NCI-H446 treated with DMSO at 0.1 percent for 48 hours (cell line): Measurements from ENCODE around the gene PRR30.

Experiments
- DNase-seq: peaks from one replicate; lab custom pipeline; 2025; lab: John Stamatoyannopoulos, UW

Gene PRR30

DNA sequence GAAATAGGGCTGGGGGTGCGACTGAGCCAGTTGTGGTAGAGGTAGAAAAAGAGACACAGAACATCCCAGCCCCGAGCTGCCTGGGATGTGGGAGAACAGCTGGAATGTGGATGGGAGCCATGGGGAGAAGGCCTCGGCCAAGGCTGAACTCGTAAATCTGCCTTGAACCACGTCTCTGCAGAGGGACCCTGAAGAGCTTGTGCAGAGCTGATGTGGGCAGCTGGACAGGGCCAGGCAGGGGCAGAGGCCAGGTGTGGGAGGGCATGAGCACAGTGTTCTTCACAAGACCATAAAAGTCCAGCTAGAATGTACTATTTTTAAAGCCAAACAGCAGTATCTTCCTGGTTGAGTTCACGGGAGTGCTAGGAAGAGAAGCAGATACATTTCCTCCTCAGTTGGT is 15.3 kb upstream of the PRR30 start:
- DNase-seq, result no peak

DNA sequence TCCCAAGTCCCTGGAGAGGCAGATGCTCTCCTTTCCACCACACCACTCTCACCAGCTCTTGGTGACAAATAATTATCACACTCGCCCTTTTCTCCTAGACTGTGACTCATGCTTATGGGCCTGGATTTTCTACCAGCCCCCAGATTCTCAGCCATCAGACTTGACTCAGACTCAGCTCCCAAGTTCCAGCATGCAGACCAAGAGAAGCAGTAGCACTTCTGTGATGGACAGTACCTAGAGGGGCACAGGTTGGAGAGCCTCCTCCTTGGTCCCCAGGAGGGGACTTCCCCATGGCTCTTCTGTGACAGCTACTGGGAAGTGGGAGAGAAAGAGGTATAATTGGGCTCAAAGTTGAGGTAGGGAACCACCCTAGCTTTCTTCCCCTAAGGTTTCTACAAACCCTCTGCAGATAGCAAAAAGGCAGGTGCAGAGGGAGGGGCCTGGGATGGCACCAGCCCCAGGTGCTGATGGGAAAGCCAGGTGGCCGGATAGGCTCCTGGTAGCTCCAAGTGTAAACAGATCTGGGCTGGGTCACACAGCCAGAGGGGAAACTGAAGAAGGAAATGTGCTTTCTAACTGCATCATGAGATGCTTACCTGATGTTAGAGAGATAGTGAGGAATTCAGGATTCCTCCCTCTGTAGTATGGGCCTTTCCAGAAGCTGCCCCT is 13.7 kb upstream of the PRR30 start:
- no peak for DNase-seq

DNA sequence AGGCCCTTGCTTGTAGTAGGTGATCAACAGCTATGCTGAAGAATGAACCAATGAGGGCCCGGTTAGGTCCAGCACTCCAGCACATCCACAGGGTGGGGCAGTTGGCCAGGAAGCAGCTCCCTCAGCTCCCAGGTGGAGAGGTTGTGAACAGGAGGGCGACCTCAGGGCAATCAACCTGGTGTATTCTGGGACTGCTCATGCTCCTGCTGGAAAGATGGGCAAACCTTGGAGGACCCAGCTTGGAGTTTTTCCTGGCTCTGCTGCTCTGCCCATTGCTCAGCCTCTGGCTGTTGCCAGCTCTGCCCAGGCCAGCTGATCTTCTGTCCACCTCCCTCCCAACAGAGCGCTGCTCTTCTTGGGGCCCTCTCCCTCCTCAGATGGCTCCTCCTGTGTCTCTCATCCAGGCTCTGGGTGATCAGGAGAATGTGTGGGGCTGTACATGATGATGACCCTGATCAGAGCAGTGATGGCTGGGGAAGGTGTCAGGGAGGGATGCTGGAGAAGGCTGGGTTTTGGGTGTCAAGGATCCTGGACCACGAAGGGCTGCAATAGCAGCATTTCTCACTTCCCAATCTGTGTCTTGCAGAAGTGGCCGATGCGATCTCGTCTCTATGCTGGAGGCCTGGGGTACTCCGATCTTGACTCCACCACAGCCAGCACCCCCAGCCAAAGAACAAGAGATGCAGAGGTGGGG is 13.0 kb upstream of the PRR30 start:
- DNase-seq, result no peak

DNA sequence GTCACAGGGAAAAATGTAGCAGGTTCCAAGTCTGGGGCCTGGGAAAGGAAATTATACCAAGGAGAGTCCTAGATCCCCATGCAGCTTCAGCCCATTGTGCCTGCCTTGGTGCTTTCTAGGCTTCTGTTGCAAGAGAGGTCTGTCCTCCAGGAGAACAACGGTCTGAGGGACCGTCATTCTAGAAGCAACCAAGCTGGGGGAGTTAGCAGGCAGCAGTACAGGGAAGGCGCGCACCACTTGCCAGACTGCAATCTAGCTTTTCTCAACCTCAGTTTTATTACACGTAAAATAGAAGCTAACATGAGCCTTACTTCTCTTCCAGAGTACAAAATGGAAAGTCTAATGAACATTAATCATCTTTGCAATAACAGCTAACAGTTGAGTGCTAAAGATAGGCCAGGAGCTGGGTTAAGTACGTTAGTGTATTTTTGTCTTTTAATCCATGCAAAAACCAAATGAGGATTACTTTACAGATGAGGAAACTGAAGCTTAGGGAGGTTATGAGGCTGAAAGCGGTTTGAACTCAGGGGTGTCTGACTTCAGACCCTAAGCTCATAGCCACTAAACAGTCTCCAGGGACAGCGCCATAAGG is 11.5 kb upstream of the PRR30 start:
- DNase-seq, result no peak

DNA sequence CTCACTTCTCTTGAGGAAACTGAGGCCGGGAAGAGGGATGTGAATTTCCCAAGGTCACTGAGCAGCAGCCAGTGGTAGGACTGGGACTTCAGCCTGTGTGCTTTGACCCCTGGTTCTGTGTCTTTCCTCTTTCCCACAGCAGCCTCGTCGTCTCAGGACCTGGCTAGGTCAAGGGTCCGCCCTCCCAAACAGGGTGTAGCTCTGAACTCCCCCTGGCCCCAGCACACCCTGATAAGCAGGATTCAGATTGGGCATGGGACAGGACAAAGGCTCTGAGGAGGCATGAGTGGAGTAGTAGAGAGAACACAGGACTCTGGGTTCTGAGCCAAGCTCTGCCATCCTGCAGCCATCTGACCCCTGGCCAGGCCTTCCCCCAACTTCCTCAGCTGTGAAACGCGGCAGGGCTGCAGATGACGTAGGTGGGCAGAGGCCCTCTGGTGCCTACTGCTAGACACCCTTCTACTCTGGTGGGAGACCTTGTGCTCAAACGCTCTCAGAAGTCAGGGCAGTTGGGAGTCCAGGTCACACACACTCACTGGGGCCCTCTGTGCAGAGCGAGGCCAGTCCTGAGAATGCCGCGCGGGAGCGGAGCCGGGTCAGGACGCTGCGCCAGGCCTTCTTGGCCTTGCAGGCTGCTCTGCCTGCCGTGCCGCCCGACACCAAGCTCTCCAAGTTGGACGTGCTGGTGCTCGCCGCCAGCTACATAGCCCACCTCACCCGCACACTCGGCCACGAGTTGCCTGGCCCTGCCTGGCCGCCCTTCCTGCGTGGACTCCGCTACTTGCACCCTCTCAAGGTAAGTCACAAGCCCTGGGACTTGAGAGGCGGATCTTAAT is 10.6 kb upstream of the PRR30 start:
- no peak for DNase-seq

DNA sequence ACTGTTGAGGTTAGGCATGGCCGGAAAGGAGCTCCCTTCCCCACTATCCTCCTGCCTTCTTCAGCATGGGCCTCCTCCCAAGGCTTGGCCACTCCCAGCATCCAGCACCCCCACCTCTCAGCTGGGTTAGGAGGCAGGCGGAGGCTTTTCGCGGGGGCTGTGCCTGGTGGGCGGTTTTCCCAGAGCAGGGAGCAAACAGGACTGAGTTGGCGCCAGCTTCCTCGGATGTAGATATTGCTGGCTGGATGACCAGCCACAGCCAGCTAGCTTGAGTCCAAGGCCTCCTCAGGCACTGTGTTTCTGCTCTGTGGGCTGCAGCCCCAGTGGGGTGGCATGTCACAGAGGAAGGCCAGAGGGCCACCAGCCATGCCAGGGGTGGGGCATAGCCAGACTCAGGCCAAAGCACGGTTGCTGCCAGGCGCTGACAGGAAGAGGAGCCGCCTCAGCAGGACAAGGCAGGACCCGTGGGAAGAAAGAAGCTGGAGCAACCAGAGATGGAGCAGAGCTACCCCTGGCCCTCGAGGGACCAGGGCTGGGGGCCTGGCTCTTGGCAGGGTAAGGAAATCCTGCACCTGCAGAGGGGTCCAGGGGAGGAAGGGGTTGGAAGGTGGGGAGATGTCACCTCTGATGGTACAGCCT is 9.7 kb upstream of the PRR30 start, which contains the start of gene TCF23:
Gene TCF23 (plus strand): TSS at position 204 of the 639 bp plus-strand sequence. CDS start 130 bp downstream, at position 334.
- DNase-seq, result no peak

DNA sequence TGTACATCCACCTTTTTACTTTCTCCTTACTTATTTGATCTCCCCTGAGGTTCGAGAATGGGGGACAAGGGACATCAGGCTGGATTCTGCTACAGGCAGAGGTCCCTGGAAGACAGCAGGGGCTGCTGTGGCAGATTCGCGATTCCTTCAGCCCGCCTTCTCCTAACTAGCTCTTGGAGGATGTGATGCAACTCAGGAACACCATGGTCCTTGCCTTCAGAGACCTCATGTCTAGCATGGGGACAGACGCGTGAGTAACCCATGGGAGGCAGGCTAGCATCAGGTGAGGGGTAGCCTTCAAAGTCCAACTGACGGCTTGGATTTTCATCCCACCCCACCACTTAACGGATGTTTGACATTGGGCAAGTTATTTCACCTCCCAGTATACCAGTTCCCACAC is 8.7 kb upstream of the PRR30 start:
- DNase-seq, result no peak

DNA sequence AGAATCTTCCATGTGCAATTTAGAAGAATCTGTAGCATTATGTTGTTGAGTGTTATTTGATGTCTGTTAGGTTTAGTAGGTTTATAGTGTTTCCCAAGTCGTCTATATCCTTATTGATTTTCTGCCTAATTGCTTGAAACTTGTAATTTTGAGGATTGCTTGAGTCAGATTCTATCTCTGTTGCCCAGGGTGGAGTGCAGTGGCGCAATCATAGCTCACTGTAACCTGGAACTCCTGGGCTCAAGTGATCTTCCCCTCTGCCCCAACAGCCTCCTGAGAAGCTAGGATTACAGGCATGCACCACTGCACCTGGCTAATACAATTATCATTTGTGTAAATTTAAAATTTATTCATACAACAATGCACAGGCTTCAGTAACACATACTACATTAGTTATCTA is 6.5 kb upstream of the PRR30 start:
- no peak for DNase-seq

DNA sequence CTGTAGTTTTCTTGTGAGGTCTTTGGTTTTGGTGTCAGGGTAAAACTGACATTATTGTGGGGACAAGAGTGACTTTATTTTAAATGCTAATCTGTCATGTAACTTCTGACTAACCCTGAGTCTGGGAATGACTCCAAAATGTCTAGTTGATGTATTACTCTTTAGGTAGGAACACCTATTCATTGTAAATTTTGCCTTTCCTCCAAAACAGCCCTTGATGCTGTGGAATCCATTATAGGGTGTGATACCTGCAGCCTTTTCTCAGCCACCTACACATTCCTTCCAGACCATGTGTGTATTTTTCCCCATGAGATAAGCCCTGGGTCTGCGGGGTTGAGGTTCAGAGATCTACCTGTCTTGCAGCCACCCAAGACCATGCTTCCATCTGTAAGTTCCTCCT is 4.1 kb upstream of the PRR30 start:
- DNase-seq, result no peak

DNA sequence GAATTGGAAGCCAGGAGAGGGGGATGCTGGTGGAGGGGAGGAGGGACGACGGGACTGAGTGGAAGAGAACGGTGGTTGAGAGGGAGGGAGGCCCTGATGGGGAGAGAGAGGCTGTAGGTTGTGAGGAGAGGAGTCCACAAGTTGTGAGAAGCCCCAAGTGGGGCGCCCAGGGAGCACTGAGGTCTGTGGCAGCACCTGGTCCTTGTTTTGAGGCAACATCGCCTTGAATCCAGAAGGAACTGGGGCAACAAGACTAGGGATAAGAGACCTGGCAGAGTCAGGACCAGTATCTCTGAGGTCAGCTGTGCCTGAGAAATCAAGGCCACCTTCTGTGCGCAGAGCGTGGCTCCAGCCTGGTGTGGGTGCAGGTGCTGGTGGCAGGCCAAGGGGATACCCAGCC is 1.1 kb downstream of the PRR30 start:
- DNase-seq, result no peak

DNA sequence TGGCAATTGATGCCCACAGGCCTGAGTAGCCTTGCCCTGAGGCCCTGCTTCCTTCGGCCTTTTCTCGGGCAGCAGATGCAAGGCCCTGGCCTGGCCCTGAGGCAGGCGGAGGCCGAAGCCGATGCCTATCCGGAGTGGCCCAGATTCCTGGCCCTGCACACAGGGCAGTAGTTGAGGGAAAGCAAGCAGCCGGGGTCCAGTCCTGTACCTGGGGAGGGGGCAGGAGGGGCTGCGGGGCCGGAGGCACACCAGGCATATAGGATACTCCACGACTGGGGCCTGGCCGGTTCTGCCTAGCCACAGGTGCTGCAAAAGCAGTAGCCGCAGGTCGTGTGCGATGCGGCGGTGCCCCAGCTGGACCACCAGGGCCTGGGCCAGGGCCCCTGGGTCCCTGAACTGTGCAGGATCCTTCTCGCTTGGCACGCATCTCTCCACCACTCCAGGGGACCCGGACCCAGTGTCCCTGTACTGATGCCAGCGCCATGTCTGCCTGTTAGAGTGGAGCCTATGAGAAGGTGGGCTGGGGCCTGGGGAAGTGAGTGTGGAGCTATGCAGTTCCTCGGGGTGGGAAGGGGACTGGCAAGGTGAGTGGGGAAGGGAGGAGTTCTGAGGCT is 1.8 kb downstream of the PRR30 start:
- DNase-seq, result no peak

DNA sequence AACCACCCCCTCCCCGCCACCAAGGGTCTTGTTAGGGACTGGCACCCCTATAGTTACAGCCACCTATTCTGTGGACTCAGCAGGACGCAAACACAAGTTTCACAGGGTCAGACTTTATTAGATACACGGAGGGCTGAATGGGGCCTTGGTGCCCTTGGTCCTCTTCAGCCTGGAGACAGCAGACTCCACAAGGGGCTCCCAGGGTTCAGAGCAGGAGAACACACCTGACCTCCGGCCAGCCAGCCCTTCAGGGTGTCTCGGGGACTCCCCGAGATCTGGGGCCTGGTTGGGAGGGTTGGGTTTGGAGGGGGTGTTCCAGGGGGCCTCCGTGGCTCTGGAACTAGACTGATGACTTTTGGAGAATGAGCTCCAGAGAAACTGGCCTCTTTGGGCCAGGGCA is 2.5 kb downstream of the PRR30 start:
- no peak for DNase-seq

DNA sequence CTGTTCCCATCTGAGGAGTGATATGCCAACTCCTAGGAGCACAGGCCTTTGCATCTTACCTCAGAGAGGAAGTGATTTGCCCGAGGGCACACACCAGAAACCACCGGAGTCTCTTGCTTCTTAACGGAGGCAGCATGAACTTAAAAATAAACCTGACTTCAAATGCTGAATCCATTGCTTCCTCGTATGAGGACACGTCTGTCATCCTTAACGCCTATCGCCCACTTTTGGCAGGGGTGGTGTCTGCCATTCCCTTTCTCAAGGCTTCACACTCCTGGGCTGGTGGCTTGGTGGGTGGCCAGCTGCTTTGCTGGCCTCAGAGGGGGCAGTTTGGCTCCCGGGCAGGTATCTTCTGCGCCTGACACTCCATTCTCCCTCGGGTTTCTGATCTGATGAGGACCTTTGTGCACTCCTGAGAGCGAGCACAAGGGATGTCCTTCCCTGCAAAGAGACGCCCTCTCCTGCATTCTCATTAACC is 3.7 kb downstream of the PRR30 start:
- no peak for DNase-seq

DNA sequence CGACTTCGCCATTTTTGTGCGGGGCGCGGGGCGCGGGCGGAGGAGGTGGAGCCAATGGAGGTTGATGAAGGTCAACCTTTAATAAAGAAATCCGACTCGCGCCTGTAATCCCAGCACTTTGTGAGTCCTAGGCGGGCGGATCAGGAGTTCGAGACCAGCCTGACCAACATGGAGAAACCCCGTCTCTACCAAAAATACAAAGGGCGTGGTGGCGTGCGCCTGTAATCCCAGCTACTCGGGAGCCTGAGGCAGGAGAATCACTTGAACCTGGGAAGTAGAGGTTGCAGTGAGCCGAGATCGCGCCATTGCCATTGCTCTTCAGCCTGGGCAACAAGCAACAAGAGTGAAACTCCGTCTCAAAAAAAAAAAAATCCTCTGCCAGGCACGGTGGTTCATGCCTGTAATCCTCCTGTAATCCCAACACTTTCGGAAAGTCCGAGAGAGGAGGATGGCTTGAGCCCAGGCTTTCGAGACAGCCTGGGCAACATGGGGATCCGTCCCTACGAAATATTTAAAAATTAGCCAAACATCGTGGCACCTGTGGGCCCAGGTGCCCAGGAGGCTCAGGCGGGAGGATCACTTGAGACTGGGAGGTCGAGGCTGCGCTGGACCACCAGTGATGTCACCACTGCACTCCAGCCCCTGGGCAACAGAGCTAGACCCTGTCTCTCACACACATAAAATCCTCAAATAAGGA is 4.3 kb downstream of the PRR30 start:
- DNase-seq, result no peak

DNA sequence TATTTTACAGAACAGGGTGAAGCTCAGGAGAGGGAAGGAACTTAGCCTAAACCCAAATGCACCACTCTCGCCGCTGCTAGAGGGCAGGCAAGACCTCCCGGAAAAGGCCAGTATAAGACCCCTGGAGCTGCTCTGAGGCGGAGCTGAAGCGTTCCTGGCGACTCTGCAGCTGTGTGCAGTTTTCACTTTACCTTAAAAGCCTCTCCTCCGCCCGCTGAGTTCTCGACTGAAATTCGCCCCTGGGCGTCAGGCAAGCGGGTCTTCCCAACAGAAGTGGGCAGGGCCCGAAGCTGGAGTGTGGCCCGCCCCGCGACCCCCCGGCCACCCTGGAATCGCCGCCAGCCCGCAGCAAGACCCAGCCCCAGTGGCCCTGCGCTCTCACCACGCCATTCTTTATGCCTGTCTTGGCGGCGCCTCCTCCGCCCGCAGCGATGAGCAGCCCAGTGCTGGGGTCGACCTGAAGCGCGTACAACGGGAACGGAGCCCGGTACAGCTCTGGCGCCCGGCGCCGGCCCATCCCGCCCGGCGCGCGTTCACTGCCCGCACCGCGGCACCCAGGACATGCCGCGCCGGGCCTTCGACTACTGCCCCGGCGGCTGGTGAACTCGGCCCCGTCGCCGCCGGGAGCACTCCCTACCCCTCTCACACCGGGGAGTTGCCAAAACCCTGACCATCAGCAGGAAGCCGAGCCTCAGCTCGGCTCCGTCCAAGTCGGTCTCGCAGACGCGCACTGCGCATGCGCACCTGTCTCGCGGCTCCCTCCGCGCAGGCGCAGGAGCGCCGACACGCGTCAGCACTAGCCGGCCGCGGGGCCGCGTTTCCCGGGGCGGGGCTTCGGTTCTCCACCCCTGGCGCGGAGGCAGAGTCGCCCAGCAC is 5.1 kb downstream of the PRR30 start, which contains the start of gene PREB:
Gene PREB (minus strand): TSS at position 732 of the 876 bp plus-strand sequence. CDS start 215 bp downstream, at position 517.
- peak; percentile 86 for DNase-seq

DNA sequence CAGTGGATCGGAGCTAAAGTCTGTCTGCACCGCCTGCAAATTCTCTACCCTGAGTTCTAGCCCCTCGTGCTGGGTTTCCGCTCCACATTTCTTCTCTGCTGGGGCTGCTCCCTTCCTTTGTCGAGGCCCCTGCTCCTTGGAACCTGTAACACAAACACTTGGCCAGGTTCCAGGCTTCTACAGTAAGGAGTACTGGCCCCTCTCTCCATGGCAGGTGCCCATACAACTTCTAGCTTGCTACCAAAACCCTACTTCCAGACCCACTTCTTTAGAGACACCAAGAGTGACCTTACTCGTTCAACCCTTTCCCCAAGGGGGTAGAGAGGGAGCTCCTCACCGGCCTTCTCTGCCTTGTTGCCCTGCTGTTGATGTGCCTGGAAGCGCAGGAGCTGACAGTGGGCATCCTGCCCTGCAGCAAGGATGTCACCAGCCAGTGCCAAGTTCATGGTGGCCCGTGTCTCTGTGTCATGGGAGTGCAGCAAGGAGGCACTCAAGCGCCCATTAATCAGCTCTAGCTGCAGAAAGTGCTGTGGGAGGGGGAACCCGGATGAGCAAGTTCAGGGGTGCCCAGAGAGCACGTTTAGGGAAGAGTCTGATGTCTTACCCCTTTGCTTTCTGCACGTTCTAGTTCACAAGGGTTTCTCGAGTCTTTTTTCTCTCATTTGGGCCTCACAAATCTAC is 5.9 kb downstream of the PRR30 start:
- DNase-seq, result no peak

DNA sequence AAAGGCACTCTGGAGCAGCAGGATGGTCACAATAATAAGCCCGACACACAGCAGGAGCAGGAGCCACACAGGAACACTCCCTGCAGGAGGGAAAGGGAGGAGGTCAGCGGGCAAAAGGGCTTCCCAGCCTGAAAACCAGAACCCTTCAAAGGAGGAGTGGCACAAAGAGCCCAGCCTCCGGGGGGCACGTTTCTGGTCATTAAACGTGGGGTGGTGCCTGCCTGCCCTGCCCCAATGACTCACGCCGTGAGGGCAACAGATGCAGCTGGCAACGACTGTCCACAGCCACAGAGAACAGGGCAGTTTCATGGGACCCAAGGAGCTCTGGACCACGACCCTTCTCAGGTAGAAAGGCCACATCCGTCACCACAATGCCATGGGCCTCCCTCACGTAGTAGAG is 7.8 kb downstream of the PRR30 start:
- DNase-seq, result no peak

DNA sequence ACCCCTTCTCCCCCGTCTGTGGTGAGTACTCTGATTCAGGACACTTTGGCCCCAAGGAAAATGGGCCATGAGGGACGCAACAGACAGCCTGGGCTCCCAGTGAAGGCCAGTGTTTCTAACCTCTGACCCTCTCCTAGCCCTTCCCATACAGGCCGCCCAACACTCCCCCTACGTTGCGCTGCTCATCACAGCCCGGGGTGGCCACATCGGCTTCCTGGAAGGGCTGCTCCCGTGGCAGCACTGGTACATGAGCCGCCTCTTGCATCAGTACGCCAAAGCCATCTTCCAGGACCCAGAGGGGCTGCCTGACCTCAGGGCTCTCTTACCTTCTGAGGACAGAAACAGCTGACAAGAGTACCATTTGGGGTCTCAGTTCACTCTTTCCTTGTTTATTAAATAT is 8.8 kb downstream of the PRR30 start:
- DNase-seq, result no peak
